Endothelial cell of umbilical vein (primary cell): Measurements from ENCODE around the gene FRMPD1. TPM values are rescaled to one million over a fixed set of nuclear protein-coding genes. Genes with fewer than 3 reads are reported as not detected.

Experiments used
- BruUV-seq: library from RNA; stranded (reverse); fragments of 400-500 nt; replicated peaks from 2 replicates; lab custom pipeline; 2021; lab: Mats Ljungman, UMichigan
- CTCF ChIA-PET: fragments of 300-600, 350-600 bp; sonication (Branson Sonifier 250); formaldehyde crosslinking; loops from one replicate; lab custom pipeline; 2021; ENCODE audit warnings: antibody characterized with exemption, inconsistent platforms; lab: Charles Lee
- POLR2A ChIA-PET: fragments of 300-600, 350-600 bp; sonication (Branson Sonifier 250); formaldehyde crosslinking; loops from one replicate; lab custom pipeline; 2021; ENCODE audit warnings: antibody characterized with exemption, inconsistent platforms; lab: Charles Lee
- DNase-seq: peaks from one replicate; pipeline ENCODE4 v3.0.0-alpha.2; 2011; ENCODE audit warnings: low read depth, low spot score
- FAIRE-seq: peaks from 2 replicates; lab custom pipeline; 2011; peaks lifted over from hg19 to GRCh38; lab: Jason Lieb, UNC
- H2AFZ ChIP-seq: 2 replicates; pipeline ENCODE4 v1.6.0; 2012; ENCODE audit warnings: low read depth, low read length, control low read depth, inconsistent platforms
- H3K27ac ChIP-seq: 2 replicates; pipeline ENCODE4 v1.5.1; 2011; ENCODE audit warnings: low read depth, mild to moderate bottlenecking, control low read depth, low read length, moderate library complexity; ENCODE audit not compliant: insufficient read depth
- H3K27me3 ChIP-seq, 2 experiments: 2 replicates each; pipeline versions ENCODE4 v1.6.0 to v1.6.1; 2011; ENCODE audit warnings: low read length in 2 of 2, mixed read lengths in 1 of 2; ENCODE audit not compliant: control insufficient read depth in 2 of 2, insufficient read depth in 2 of 2
- H3K36me3 ChIP-seq, 2 experiments: 2 replicates in 1 of 2; 3 replicates in 1 of 2; pipeline ENCODE4 v1.5.1; 2011; ENCODE audit warnings: low read length in 2 of 2, mild to moderate bottlenecking in 1 of 2, moderate library complexity in 1 of 2; ENCODE audit not compliant: control insufficient read depth in 2 of 2, insufficient read depth in 2 of 2; ENCODE audit errors: extremely low read depth in 1 of 2
- H3K4me1 ChIP-seq: 3 replicates; pipeline ENCODE4 v1.5.1; 2011; ENCODE audit warnings: mild to moderate bottlenecking, low read length; ENCODE audit not compliant: control insufficient read depth, insufficient read depth; ENCODE audit errors: extremely low read depth
- H3K4me2 ChIP-seq: 2 replicates; pipeline ENCODE4 v1.6.1; 2011; ENCODE audit warnings: low read length, control low read depth, mixed read lengths; ENCODE audit not compliant: insufficient read depth
- H3K4me3 ChIP-seq, 3 experiments: fragments of 200-600 bp in 1 of 3; sonication (generic), shearing (Covaris generic) in 1 of 3; replicated peaks in 1 of 3; 2 replicates each; pipeline ENCODE4 v1.5.1; 2011 to 2016; ENCODE audit warnings: control low read depth in 3 of 3, low read length in 3 of 3, mild to moderate bottlenecking in 2 of 3, inconsistent platforms in 1 of 3, low read depth in 1 of 3, moderate library complexity in 1 of 3; ENCODE audit not compliant: insufficient read depth in 1 of 3
- H3K79me2 ChIP-seq: 2 replicates; pipeline ENCODE4 v1.6.0; 2012; ENCODE audit warnings: low read length, inconsistent platforms; ENCODE audit not compliant: control insufficient read depth, insufficient read depth
- H3K9ac ChIP-seq: replicated peaks from 2 replicates; pipeline ENCODE3; 2011; ENCODE audit warnings: low read length, control low read depth; ENCODE audit not compliant: insufficient read depth; ENCODE audit errors: extremely low read depth
- H3K9me1 ChIP-seq: replicated peaks from 3 replicates; pipeline ENCODE4 v1.6.0; 2011; ENCODE audit warnings: mild to moderate bottlenecking, low read length; ENCODE audit not compliant: control insufficient read depth, insufficient read depth; ENCODE audit errors: extremely low read depth
- H3K9me3 ChIP-seq: replicated peaks from 2 replicates; pipeline ENCODE4 v1.5.1; 2012; ENCODE audit warnings: low read length, inconsistent platforms; ENCODE audit not compliant: control insufficient read depth, insufficient read depth
- H4K20me1 ChIP-seq: replicated peaks from 2 replicates; pipeline ENCODE3; 2011; ENCODE audit warnings: mild to moderate bottlenecking, low read length; ENCODE audit not compliant: control insufficient read depth, insufficient read depth; ENCODE audit errors: extremely low read depth
- CTCF ChIP-seq, 2 donors: IDR thresholded peaks; 1 replicate in 1 of 2; 2 replicates in 1 of 2; pipeline ENCODE4 v1.5.1; 2011; ENCODE audit warnings: low read length in 2 of 2, mild to moderate bottlenecking in 2 of 2, moderate library complexity in 2 of 2, control low read depth in 1 of 2, inconsistent platforms in 1 of 2, low read depth in 1 of 2; ENCODE audit not compliant: insufficient read depth in 1 of 2; ENCODE audit errors: extremely low read depth in 1 of 2
- EZH2 ChIP-seq: IDR thresholded peaks from 2 replicates; pipeline ENCODE4 v1.6.1; 2012; ENCODE audit warnings: borderline replicate concordance, low read depth, mild to moderate bottlenecking, moderate library complexity, low read length, inconsistent platforms; ENCODE audit not compliant: severe bottlenecking
- FOS ChIP-seq: IDR thresholded peaks from 2 replicates; pipeline ENCODE4 v1.6.1; 2011; ENCODE audit warnings: mild to moderate bottlenecking, low read length, moderate library complexity, borderline replicate concordance; ENCODE audit not compliant: insufficient read depth
- GATA2 ChIP-seq: IDR thresholded peaks from 2 replicates; pipeline ENCODE4 v1.7.0; 2011; ENCODE audit warnings: low read depth, mild to moderate bottlenecking, moderate library complexity, mixed read lengths, low read length; ENCODE audit not compliant: insufficient read length, insufficient read depth
- JUN ChIP-seq: IDR thresholded peaks from 2 replicates; pipeline ENCODE4 v1.6.1; 2011; ENCODE audit warnings: borderline replicate concordance, low read depth; ENCODE audit not compliant: insufficient read length, insufficient read depth
- MAX ChIP-seq: IDR thresholded peaks from 2 replicates; pipeline ENCODE4 v1.6.1; 2011; ENCODE audit not compliant: insufficient read depth, insufficient read length
- MYC ChIP-seq: IDR thresholded peaks from one replicate; pipeline ENCODE4 v1.6.1; 2011; ENCODE audit warnings: mild to moderate bottlenecking, low read depth, low read length
- POLR2A ChIP-seq: IDR thresholded peaks from 2 replicates; pipeline ENCODE4 v1.6.1; 2012; ENCODE audit warnings: low read depth, mild to moderate bottlenecking, control low read depth, low read length
- POLR2AphosphoS5 ChIP-seq: IDR thresholded peaks from 2 replicates; pipeline ENCODE4 v1.6.1; 2012; ENCODE audit warnings: low read depth, mild to moderate bottlenecking, control low read depth, low read length, moderate library complexity; ENCODE audit not compliant: insufficient read depth
- dilution Hi-C: fragments of 300-500 bp; cut with MboI; formaldehyde crosslinking; loops from one replicate; pipeline ENCODE4 v1.15.0; 2019; ENCODE audit warnings: low sequenced_read_pairs; ENCODE audit not compliant: extremely low pct_ligation_motif_present
- intact Hi-C: fragments of 100-400 bp; cut with micrococcal nuclease; formaldehyde crosslinking; loops from one replicate; pipeline ENCODE4 v1.10.0; 2022
- polyA plus RNA-seq, 4 experiments: library from polyadenylated mRNA; depleted of rRNA in 3 of 4; stranded (reverse) in 3 of 4; unstranded in 1 of 4; fragments of >200 nt; gene quantifications; 2 replicates each; pipeline versions ENCODE4 v1.2.1 to v1.2.3, GENCODE V29; 2011 to 2012; ENCODE audit warnings: missing spikeins in 1 of 4
- total RNA-seq: library from RNA; stranded (reverse); gene quantifications from 2 replicates; pipeline ENCODE4 v1.2.3, GENCODE V29; 2021

FRMPD1 gene
- total and polyA plus RNA-seq, 2 donors (not counting 3 experiments of a cell fraction or from before 2014, with no cell fraction given), result not detected

- H3K4me2 ChIP-seq, result no peak overlapping the region
- H3K27me3 ChIP-seq, result peaks cover 12 to 21% of the 10 kb centered on the region in 2 experiments
- no peaks in the 10 kb centered on the region for H3K36me3 ChIP-seq
- DNase-seq (no peak), FAIRE-seq (no peak)
- H3K9me3 ChIP-seq, result no peaks in the 10 kb centered on the region
- H3K4me1 ChIP-seq, result no peaks in the 10 kb centered on the region
- intact Hi-C loops (no loop called here), dilution Hi-C loops (no loop called here)
- no peaks in the 10 kb centered on the region for H4K20me1 ChIP-seq
- no peak overlapping the region for H3K4me3 ChIP-seq
- no peak overlapping the region for H3K9ac ChIP-seq
- TF ChIP-seq MYC, result no peak
- no peak for TF ChIP-seq POLR2A
- no peak for TF ChIP-seq FOS
- TF ChIP-seq JUN, result no peak
- TF ChIP-seq MAX, result no peak
- no peak for TF ChIP-seq EZH2
- no peak for TF ChIP-seq CTCF (IDR thresholded peaks at IDR 0.05; ENCODE audit: extremely low read depth in 1 of 2, insufficient read depth in 1 of 2, low read depth in 1 of 2, low read length in 2 of 2)
- TF ChIP-seq POLR2AphosphoS5, result no peak
- no peak for TF ChIP-seq GATA2
- ChIA-PET POLR2A (no interaction called here), CTCF (no interaction called here)
- no peaks in the 10 kb centered on the region for H3K9me1 ChIP-seq
- no TSS peak for BruUV-seq
- H3K27ac ChIP-seq, result no peak overlapping the region
- no peak overlapping the region for H2AFZ ChIP-seq
- H3K79me2 ChIP-seq, result no peaks in the 10 kb centered on the region
Observed at GRCh38 chr9:37682951-37683350, 32.2 kb downstream of the FRMPD1 start.
